ENCODE results near the gene RGS9.

RGS9 gene

GRCh38 chr17:65222214-65222738 is 85.1 kb downstream of the RGS9 start:
- no peak for DNase-seq

- DNase-seq = no peak
Measured at GRCh38 chr17:65225061-65225460, 87.9 kb downstream of the RGS9 start.

GRCh38 chr17:65226227-65226626 is 89.1 kb downstream of the RGS9 start:
- no peak for DNase-seq

DNA sequence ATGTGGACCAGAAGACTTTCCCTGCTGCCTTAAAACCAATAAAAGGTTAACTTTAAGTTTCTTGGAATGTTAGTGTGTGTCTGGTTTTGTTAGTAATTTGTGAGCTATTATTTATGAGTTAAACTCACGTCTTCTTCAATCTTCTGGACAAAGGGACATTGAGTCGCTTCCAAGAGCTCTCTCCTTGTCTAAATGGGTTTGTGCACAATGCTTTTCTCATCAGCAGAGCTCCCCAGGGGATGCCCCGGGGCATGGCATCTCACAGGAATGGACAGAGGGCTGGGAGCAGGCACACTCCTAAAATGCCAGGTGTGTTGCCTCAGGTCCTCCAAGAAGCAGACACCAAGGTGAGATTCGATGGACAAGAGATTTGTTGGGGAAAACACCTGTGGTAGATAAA is 90.5 kb downstream of the RGS9 start:
- no peak for DNase-seq

- no peak for DNase-seq
Measured at GRCh38 chr17:65228287-65228686, 91.1 kb downstream of the RGS9 start.

DNA sequence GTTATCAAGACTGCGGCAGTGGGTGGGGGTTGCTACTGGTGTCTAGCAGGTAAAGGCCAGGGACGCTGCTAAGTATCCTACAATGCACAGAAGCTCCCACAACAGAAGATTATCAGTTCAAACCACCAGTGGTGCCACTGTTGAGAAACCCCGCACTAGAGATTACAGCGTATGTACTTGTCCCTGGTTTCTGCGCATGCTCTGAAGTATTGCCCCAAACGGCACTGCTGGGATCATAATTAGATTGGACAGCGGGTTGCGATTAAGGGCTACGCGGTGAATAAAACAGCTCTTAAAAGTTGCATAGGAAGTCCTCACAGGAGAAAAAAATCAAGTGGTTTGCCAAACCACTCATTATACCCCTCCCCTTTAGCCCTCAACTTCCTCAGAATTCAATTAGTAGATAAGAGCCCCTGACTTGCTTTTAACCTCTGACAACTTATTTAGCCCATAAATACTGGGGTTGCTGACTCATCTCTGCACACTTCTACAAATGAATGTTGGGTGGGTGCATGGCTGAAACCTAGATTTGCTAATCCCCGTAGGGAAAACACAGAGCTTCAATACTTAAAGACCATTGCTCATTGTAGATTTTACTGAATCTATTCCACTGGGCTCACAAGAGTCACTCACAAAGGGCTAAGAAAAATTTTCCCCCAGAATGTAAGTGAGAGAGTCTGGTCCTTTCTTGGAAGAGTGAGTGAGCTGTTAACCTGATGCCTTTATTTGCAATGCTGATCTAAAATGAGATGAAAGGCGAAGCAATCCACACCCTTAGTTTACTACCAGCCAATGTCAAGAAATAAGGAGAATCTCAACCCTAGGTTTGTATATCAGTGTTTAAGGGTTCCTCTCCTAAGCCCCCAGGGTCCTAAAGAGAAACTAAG is 91.8 kb downstream of the RGS9 start:
- DNase-seq = no peak

DNA sequence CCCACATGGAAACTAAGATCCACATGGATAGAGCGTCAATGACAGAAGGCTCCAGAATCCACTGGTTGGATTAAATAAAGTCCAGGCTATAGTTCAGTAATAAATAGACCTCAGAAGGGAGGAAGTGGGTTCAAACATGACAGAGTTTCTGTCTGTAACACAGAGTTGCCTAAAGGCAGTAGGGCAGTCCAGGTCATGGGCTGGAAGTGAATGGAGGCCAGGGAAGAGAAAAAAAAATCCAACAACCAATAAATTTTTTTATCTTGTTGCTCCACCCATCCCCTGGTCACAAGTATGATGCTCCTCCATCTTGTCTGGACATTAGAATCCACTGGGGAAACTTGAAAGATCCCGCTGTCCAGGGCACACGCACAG is 92.4 kb downstream of the RGS9 start:
- no peak for DNase-seq

DNA sequence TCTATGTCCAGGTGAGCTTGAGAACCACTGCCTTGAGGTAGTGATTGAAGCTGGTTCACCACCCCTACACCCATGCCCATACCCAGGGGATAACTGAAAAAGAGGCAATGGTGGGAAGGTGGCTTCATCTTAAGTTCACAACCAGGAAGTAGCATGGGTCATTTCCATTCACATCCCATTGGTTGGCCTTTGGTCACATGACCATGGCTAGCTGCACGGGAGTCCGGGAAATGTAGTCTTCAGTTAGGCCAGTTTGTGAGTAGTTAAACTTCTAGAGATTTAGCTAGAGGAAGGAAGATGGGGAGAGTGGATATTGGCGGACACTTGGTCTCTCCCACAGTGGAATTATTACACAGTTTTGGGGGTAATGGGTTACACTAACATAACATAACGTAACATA is 92.9 kb downstream of the RGS9 start:
- DNase-seq = no peak

GRCh38 chr17:65231086-65231485 is 93.9 kb downstream of the RGS9 start:
- DNase-seq = no peak

DNA sequence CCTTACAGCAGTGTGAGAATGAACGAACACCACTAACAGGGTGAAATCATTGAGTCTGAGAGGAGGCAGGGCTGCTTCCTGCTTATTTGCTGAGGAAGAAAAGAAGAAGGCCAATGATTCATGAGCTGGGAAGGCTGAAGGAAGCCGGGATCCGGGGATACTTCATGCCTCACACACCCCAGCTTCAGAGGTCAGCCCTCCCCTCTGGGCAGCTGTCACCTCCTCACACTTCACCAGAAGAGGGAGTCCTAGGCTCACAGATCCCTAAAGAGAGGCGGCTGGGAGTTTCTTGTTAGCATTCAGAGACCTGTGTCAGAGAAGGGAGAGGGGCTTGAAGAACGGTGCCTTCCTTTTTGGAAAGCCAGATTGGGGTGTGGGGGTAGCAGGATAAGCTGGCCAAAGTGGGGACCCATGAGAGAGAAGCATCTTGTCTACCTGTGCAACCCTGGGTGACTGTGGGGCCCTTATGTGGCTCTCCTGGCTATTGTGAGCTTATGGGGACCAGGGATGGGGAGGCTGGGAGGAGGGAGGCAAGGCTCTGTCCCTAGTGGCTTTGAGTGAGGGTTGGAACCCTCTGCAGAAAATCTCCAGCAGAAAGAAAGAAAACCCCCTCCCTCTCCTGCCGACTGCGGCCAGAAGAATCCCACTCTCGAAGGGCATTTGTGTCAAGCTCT is 94.6 kb downstream of the RGS9 start:
- no peak for DNase-seq

GRCh38 chr17:65235284-65235683 is 98.1 kb downstream of the RGS9 start:
- DNase-seq = no peak

DNA sequence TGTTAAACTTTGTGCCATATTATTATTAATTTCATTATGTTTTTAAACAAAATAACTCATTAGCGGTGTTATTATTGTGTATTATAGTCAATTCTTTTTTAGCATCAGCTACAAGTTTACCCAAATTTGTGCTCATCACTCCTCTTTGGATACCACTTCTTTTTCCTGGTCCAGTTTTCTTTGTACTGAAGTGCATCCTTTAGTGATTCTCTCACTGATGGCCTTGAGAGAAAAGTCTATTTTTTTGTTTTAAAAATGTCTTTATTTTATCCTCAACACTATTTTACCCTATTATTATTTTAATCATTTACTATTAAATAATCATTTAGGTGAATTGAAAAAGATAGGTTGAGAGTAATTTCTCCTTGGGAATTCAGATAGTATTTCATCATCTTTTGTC is 99.2 kb downstream of the RGS9 start:
- DNase-seq = no peak

GRCh38 chr17:65243838-65244625 is 106.9 kb downstream of the RGS9 start:
- DNase-seq = no peak

GRCh38 chr17:65246252-65246651 is 109.1 kb downstream of the RGS9 start:
- no peak for DNase-seq

DNA sequence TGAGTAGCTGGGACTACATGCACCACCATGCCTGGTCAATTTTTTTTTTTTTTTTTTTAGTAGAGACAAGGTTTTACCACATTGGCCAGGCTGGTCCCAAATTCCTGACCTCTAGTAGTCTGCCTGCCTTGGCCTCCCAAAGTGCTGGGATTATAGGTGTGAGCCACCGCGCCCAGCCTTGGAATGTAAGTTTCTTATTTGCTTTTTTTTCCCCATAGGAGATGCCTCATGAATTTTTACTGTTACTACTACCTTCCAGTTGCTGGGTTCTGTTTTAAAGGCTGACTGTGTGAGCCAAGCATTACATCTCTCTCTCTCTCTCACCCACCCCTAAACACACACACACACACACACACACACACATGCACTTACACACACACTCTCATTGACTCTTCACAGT is 112.6 kb downstream of the RGS9 start:
- DNase-seq = no peak

- no peak for DNase-seq
Measured at GRCh38 chr17:65254166-65254565, 117.0 kb downstream of the RGS9 start.

GRCh38 chr17:65259281-65259680 is 122.1 kb downstream of the RGS9 start:
- DNase-seq = no peak

GRCh38 chr17:65259696-65260485 is 122.7 kb downstream of the RGS9 start:
- no peak for DNase-seq

GRCh38 chr17:65260626-65261025 is 123.5 kb downstream of the RGS9 start:
- DNase-seq = no peak

DNA sequence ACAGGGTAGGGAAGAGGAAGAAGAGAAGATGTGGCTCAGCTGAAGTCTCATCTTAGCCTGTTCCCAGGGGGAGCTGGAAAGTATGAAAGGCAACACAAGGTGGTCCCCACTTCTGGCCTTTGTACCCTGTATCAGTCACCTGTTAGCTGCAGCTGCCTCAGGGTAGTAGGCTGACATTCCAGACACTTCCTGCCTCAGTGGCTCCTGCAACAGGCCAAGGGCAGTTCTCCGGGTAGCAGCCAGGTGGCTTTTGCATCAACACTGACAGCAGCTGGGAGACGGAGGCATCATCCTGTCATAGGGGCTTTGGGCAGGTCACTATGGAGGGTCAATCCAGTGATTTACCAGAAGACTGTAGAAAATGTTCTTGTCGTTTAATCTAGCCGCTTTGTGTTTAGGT is 124.0 kb downstream of the RGS9 start:
- no peak for DNase-seq

DNA sequence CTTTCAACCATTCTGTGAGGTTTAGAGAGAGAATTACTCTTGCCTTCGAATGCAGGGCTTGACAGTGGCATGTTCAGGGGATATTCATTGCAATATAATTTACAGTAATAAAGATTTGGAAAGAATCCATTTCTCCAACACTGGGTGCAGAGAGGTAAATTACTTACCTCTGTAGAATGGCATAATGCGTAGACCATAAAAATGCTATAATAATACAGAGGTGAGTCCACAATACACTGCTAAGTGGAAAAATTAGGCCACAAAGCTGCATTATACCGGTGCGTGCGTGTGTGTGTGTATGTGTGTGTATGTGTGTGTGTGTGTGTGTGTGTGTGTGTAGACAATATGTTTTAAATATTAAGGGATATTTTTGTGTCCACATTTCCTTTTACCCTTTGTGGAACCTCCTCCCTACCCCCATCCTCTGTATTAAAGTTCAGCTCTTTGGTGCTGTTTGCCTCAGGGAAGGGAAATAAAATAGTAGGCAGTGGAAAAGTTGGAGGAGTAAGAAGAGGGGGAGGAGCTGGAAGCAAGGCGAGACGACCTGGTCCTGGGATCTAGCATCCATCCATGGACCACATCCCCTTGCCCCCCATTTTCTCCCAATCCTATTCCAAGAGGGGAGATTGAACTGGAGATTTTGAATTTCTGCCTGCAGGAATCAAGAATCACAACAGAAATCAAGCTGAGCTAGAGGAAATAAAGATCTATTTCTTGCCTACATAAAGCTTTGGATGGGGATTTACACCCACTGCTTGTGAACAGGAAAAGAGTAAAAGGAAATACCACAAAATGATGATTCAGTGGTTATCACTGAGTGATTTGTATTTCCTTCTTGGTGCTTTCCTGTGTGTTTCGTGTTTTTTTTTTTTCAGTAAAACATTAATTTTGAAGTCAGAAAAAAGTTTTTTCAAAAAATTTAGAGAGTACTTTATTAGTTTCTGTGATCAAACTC is 124.8 kb downstream of the RGS9 start:
- no peak for DNase-seq

All from NCI-H446 treated with DMSO at 0.1 percent for 48 hours (cell line).